ENCODE measurements around the gene SLC1A3.

DNA sequence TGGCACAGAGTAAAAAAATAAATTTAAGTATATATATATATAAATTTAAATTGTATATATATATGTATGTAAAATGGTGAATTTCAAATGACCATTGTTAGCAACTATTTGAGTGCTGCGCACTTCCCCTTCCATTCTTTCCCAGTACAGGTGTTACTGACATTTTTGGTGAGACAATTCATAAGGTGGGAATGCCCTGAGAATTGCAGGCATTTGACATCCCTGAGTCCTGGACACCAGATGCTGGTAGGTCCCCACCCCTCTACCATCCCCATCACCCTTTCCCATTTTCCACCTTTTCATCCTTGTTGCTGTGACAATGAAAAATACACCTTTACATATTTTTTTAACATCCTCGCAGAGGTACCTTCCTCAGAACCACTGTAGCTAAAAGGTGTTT, 91.6 kb downstream of the SLC1A3 start:
- TF ChIP-seq, protein P1, sequence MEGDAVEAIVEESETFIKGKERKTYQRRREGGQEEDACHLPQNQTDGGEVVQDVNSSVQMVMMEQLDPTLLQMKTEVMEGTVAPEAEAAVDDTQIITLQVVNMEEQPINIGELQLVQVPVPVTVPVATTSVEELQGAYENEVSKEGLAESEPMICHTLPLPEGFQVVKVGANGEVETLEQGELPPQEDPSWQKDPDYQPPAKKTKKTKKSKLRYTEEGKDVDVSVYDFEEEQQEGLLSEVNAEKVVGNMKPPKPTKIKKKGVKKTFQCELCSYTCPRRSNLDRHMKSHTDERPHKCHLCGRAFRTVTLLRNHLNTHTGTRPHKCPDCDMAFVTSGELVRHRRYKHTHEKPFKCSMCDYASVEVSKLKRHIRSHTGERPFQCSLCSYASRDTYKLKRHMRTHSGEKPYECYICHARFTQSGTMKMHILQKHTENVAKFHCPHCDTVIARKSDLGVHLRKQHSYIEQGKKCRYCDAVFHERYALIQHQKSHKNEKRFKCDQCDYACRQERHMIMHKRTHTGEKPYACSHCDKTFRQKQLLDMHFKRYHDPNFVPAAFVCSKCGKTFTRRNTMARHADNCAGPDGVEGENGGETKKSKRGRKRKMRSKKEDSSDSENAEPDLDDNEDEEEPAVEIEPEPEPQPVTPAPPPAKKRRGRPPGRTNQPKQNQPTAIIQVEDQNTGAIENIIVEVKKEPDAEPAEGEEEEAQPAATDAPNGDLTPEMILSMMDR (IDR thresholded peaks at IDR 0.05), result no peak
- TF ChIP-seq POLR2A (IDR thresholded peaks at IDR 0.05), result no peak
